NCI-H2107 treated with DMSO at 0.1 percent for 48 hours (cell line): ENCODE results near the gene EFCAB8.

Experiments
- DNase-seq: peaks from one replicate; lab custom pipeline; 2025; ENCODE audit not compliant: unreplicated experiment; lab: John Stamatoyannopoulos, UW

EFCAB8 gene

DNA sequence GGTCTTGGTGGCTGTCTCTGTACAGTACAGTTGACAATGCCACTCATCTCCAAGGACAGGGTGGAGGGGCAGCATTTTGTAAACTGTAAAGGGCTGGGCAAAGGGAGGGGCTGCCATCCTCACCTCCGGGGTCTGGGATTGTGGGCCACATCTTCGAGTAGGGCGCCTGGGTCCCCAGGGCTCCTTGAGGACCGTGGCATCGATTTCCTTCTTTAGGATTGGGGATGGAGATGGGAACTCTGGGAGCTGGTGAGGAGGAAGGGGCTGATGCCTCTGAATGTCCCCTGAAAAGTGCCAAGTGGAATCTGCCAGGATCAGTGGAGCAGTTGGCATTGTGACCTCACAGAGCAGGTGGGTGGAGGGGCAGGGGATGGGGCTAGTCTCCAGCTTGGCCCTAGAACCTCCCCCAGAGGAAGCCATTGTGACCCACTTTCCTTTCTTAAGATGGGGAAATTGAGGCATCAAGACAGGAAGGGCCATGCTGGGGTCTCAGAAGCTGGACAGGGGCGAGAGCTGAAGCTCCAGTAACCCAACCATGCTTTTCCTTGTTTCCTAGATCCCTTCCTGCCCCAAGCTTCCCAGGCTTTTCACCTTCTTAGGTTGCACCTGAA lies 145.5 kb downstream of the EFCAB8 start, which contains the start of gene SUN5:
Gene SUN5, minus strand, starts transcription at position 293 of the 611 bp plus-strand sequence. Its CDS starts 93 bp downstream, at position 200.
- DNase-seq = no peak

GRCh38 chr20:33005132-33005566 lies 146.4 kb downstream of the EFCAB8 start:
- DNase-seq = no peak

GRCh38 chr20:33005908-33006775 lies 147.4 kb downstream of the EFCAB8 start:
- no peak for DNase-seq

DNA sequence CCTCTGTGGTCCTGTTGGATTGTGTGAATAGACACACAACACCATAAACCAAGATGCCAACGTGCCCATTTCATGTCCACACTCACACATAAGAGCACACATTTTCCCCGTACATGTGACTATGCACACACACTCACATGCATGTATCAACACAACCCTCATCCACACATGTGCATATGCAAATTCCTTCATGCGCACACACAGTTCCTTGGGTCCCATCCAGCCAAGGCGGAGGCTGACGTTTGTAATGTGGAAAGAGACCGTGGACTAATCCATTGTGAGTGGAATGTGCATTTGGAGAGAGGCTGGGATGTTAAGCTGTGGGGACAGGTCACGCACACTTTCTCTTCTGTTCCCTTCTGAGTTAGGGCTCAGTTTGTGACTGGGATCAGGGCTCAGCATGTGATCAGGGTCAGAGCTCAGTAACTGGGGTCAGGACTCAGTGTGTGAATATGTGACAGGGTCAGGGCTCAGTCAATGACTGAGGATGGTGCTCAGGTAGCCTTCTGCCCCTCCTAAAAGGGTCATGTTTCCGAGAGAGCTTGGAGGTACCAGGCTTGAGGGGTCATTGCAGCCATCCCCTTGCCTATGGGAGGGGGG lies 148.2 kb downstream of the EFCAB8 start:
- DNase-seq = no peak

DNA sequence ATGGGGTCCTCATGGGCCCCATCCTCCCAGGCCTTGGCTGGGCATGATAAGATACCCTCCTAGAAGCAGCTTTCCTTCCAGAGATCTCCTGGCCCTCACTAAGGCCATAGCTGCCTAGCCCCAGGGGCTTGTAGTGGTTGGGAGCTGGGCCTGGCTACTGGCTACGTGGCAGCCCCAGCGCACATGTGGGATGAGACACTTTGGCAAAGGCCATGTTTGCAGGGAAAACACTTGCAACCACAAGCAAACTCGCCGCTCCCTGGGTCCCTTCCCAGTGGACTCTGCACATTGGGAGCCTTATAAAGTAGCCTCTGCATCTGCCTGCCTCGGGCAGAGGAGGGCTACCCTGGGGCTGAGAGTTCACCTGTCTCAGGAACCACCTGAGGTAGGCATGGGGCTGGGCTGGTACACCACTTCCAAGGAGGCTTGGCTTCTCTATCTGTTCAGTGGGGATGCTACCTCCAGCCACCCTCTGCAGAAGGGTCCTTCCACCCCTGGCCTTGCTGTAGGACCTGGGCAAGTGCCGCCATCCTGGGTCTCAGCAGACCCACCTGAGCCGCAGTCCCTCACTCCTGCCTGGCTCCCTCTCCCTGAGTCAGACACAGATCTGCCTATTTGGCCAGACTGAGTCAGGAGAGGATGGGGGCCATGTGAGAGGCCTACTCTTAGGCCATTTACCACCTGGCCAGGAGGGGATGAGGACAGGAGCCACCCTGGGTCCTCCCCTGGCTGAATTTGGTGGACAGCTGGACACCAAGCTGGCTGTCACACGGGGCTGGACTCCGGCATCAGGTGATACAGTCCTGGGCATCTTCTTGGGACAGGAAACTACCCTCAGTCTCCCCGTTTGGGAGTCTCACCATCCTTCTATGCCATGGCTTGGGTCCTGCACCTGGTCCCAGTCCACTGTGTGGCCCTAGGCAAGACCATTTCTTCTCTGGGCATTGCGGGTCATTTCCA lies 148.9 kb downstream of the EFCAB8 start, which contains the start of gene BPIFB2:
Gene BPIFB2, plus strand, starts transcription at position 329 of the 960 bp plus-strand sequence. CDS start 871 bp downstream, outside the sequence.
- no peak for DNase-seq

DNA sequence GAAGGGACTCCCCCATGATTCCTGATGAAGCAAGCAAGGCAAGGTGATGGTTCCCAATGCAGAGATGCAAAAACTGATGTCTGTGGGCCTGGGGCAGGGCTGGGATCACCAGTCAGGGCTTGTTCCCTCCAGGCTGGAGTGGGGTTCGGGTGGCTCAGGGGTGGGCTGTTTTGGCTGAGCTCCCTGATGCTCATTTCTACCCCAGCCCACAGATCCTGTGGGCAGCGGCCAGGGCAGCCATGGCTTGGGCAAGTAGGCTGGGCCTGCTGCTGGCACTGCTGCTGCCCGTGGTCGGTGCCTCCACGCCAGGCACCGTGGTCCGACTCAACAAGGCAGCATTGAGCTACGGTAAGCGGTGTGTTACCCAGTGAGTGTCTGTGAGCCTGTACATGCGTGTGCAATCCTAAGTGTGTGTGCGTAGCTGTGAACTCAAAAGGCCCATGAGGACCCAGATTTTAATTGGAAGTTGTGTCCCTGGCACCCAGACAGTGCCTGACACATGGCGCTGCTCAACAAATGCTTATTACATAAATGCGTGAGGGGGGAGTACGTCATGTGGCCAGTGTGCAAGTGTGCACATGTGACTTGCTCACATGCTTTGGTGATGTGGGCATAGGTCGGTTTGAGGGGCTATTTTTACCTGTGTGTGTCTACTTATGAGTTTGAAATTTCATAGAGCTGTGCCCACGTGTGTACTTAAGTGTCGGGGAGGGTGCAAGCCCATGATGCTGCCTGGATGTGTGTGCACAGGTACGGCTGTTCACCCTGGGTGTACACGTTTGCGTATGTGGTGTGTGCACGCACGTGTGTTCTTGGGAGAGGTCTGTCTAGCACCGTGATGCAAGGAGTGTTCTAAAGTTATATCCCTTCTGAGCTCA lies 149.9 kb downstream of the EFCAB8 start:
- no peak for DNase-seq

- DNase-seq = no peak
Measured at GRCh38 chr20:33009214-33010132, 150.8 kb downstream of the EFCAB8 start.

DNA sequence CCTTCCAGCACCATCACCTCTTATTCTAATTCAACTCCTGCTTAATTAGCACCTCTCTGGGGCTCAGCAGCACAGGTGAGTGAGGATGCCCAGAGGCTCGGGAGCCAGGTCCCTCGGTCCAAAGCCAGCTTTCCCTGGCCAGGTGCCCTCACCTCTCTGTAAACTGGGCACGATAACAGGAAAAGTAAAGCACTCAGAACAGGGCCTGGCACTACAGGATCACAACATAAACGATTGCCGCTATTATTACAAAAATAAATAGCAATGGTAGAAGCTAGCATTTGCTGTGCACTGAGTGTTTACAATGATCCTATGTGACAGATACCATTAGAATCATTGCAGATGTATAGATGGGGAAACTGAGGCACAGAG lies 151.4 kb downstream of the EFCAB8 start:
- no peak for DNase-seq

DNA sequence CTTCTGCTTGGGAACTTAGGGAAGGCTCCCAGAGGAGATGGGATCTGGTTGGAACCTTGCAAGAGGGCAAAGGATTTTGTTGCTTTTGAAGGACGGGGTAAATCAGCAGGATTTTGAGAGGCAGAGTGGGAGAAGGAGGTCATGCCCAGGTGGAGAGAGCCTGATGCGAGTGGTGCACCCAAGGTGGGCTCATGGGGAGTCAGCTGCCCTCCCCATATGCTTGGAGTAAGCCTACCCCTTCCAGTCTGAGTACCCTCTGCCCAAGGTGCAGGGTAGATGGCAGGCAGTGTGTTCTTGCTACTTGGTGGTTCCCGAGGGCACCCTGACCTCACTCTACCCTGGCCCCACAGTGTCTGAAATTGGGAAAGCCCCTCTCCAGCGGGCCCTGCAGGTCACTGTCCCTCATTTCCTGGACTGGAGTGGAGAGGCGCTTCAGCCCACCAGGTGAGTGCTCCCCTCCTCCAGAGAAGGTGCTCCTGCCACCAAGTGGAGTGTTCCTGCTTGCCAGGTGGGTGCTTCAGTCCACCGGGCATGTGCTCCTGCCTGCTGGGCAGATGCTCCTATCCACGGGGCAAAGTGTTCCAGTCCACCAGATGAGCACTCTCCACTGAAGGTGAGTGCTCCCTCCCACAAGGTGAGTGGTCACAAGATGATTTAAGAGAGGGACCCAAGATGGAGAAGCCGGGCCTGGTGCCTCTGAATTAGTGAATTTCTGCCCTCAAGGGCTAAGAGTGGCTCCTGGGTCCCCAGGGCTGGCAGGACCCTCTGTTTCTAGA lies 152.1 kb downstream of the EFCAB8 start:
- no peak for DNase-seq
